HG02943 (cell line): ENCODE results near the gene TM6SF1.
"Not testable (repeated sequence)": the region's sequence is repeated elsewhere in the genome, so short reads cannot be mapped to it uniquely, and the experiment has no call there.

Experiments
- ATAC-seq: cut with Tn5 transposase; IDR thresholded peaks from one replicate; pipeline ENCODE4 v1.9.1; 2021; ENCODE audit warnings: mild to moderate bottlenecking, low read depth, moderate library complexity; ENCODE audit not compliant: unreplicated experiment

The TM6SF1 gene

DNA sequence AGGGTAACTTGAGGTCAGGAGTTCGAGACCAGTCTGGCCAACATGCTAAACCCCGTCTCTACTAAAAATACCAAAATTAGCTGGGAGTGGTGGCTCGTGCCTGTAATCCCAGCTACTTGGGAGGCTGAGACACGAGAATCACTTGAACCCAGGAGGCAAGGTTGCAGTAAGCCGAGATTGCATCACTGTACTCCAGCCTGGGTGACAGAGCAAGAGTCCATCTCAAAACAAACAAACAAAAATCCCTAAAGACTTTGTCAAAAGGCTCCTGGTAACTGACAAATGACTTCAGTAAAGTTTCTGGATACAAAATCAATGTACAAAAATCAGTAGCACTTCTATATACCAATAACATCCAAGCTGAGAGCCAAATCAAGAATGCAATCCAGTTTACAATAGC, 62.1 kb downstream of the TM6SF1 start:
- ATAC-seq: not testable (repeated sequence)

DNA sequence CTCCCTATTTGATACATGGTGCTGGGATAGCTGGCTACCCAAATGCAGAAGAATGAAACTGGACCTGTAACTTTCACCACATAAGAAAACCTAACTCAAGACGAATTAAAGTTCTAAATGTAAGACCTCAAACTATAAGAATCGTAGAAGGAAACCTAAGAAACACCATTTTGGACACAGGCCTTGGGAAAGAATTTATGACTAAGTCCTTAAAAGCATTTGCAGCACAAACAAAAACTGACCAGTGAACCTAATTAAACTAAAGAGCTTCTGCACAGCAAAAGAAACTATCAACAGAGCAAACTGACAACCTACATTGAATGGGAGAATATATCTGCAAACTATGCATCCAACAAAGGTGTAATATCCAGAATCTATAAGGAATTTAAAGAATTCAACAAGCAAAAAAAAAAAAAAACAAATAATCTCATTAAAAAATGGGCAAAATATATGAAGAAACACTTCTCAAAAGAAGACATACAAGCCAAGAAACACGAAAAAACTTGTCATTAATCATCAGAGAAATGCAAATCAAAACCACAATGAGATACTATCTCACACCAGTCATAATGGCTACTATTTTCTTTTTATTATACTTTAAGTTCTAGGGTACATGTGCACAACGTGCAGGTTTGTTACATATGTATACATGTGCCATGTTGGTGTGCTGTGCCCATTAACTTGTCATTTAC, 63.2 kb downstream of the TM6SF1 start:
- no peak for ATAC-seq

DNA sequence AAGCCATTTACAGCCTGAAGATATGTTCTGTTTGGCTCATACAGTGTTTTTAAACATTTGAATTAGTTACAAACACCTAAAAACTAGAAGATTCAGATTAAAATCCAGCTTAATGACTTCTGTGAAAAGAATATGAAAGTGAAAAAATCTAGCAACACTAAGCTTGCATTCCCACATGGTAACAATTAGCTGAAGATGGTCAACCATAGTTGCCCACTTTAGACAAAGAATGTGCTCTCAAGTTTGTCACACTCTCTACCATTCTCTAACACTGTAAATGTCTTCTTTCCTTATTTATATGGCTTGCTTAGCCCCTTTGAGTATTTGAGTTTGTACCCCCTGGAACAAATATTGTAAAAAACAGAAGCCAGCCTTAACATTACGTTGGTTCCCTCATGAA, 67.4 kb downstream of the TM6SF1 start:
- no peak for ATAC-seq

DNA sequence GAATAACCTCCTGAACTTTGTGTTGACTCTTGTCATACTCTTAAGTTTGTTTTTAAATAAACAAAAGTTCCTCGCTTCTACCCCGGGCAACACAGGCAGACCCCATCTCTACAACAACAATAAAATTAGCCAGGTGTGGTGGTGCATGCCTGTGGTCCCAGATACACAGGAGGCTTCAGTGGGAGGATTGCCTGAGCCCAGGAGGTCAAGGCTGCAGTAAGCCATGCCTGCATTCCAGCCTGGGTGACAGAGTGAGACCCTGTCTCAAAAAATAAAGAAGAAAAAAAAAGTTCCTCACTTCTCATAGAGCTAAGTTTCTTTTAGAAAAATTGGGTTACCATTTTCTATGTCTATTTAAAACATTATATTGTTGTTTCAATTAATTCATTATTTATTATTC, 70.9 kb downstream of the TM6SF1 start:
- ATAC-seq: no peak

DNA sequence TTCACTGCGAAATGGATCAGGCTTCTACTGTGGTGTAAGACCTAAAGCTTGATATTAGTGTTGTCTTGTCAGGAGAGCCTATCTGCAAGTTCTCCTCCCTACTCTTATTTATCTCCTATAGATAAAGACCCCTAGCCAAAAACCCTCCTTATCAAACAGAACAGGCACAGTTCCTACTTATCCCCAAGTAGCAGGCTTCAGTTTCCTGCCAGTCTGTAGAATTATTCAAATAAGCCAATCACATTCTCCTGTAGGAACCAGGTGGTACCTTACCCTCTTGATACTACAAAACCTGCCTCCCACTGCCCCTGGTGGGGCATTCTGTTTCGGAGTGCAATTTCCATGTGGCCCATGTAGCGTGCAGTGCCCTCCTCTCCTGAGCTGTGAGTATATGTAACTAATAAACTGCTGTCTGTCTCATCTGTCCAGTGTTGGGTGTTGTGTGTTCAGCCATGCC, 71.5 kb downstream of the TM6SF1 start:
- no peak for ATAC-seq

DNA sequence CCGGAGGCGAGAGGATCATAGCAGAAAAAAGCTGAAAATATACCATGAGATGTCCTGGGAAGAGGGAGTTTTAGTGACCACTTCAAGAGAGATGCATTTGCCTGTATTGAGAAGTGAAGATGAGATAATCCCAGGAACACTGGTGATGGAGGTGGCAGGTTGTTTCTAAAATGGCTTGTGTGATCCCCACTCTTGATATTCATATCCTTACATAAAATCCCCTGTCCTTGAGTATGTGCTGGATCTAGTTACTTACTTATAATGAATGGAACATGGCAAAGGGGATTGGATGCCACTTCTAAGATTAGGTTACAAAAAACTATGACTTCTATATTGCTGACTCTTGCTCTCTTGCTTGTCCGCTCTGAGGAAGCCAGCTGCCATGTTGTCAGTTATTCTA, 78.1 kb downstream of the TM6SF1 start:
- no peak for ATAC-seq
